ENCODE data around the gene GPSM1. TPM values are rescaled to one million over a fixed set of nuclear protein-coding genes. Genes with fewer than 3 reads are reported as not detected.
A peak's percentile ranks its signal among the peaks of the same experiment; 100 is the strongest.

GPSM1 gene
- total RNA-seq, 1 donor from 2014 or later, result 59.4 TPM

DNA sequence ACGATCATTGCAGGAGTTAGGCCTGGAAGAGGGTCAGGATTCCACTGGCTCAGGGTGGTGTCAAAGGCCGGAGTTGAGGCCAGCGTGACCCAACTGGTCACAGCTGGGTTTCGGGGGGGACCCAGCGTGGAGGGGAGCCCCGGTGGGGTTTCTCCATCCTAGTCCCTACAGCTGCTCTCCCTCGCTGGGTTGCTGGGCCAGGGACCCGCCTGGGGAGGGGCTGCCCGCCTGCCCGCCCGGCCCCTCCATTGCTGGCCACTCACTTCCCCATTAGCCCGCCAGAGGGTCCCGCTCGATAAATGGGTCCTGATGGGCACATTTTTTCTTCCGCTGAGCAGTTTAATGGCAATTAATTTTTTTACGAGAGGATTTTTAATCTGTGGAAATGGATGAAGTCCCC lies 32.3 kb upstream of the GPSM1 start:
- no peak for FAIRE-seq
- Histone ChIP-seq H3K79me2 (ENCODE audit: insufficient read depth, low read length) (no peaks in the 10 kb centered on the region), H3K4me1 (ENCODE audit: insufficient read depth, low read length) (no peaks in the 10 kb centered on the region), H3K27me3 (ENCODE audit: insufficient read depth, low read length) (peaks cover 8% of the 10 kb centered on the region), H4K20me1 (ENCODE audit: insufficient read depth, low read length) (no peaks in the 10 kb centered on the region), H3K9me3 (ENCODE audit: insufficient read depth, low read depth, low read length) (no peaks in the 10 kb centered on the region), H3K4me2 (ENCODE audit: low read length) (no peak overlapping the region), H3K9ac (ENCODE audit: low read length) (no peak overlapping the region), H3K36me3 (ENCODE audit: insufficient read depth, low read length) (no peaks in the 10 kb centered on the region), H3K4me3 (ENCODE audit: insufficient read depth, low read depth, low read length) (no peak overlapping the region), H2AFZ (ENCODE audit: low read depth, low read length) (no peak overlapping the region), H3K27ac (ENCODE audit: low read depth, low read length) (no peak overlapping the region)
- Mint-ChIP-seq H3K4me1 (ENCODE audit: low read depth, unreplicated experiment) (no peaks in the 10 kb centered on the region), H3K4me3 (ENCODE audit: unreplicated experiment) (no peak overlapping the region), H3K27me3 (ENCODE audit: low read depth, unreplicated experiment) (peaks cover 16% of the 10 kb centered on the region), H3K36me3 (ENCODE audit: low read depth, unreplicated experiment) (no peaks in the 10 kb centered on the region), H3K27ac (ENCODE audit: unreplicated experiment) (no peak overlapping the region), H3K9me3 (ENCODE audit: unreplicated experiment) (no peaks in the 10 kb centered on the region)
- TF ChIP-seq, protein P1, sequence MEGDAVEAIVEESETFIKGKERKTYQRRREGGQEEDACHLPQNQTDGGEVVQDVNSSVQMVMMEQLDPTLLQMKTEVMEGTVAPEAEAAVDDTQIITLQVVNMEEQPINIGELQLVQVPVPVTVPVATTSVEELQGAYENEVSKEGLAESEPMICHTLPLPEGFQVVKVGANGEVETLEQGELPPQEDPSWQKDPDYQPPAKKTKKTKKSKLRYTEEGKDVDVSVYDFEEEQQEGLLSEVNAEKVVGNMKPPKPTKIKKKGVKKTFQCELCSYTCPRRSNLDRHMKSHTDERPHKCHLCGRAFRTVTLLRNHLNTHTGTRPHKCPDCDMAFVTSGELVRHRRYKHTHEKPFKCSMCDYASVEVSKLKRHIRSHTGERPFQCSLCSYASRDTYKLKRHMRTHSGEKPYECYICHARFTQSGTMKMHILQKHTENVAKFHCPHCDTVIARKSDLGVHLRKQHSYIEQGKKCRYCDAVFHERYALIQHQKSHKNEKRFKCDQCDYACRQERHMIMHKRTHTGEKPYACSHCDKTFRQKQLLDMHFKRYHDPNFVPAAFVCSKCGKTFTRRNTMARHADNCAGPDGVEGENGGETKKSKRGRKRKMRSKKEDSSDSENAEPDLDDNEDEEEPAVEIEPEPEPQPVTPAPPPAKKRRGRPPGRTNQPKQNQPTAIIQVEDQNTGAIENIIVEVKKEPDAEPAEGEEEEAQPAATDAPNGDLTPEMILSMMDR (IDR thresholded peaks at IDR 0.05; ENCODE audit: insufficient read depth, low read depth, low read length), result no peak
- TF ChIP-seq EZH2 (IDR thresholded peaks at IDR 0.05; ENCODE audit: insufficient read depth, low read length), result no peak
- no peak for DNase-seq (ENCODE audit: low read depth)

DNA sequence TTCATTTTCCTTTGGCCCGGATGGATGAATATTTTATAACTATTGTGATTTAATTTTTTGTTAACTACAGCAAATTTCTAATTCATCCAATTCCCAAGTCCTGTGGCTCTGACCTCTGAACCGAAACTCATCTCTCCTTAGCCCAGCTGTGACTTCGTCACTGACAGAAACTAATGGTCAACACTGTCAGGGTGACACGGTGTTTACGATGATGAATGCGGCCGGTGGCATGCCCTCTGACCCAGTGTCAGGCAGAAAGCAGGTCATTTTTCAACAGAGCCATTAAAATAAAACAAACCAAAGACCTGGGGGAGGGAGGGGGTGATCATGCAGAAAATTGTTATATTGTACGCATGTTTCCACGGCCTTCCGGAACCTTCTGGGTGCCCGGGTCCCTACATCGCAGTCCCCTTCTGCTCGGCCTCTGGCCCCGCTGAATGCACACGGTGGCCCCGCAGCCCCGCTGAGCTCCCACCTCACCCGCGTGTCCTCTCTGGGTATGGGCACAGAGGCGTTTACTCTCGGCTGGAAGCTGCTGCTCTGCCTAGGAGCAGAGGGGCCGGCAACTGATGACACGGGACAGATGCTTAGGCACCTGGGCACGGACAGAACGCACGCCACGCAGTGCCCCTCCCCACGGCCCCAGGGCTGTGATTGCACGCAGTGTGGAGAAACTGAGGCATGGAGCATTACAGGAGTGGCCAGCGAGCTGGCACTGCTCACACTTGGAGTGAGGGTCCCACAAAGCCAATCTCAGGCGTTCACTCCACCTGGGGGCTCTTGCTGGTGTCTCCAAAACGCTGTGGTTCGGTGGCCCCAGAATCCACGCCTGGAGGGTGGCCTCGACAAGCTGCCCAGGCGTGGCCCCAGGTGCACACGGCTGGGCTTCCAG lies 31.6 kb upstream of the GPSM1 start:
- Histone ChIP-seq H3K79me2 (ENCODE audit: insufficient read depth, low read length) (no peaks in the 10 kb centered on the region), H3K4me2 (ENCODE audit: low read length) (no peak overlapping the region), H3K9ac (ENCODE audit: low read length) (no peak overlapping the region), H4K20me1 (ENCODE audit: insufficient read depth, low read length) (no peaks in the 10 kb centered on the region), H3K4me3 (ENCODE audit: insufficient read depth, low read depth, low read length) (no peak overlapping the region), H3K27me3 (ENCODE audit: insufficient read depth, low read length) (peaks cover 9% of the 10 kb centered on the region), H3K9me3 (ENCODE audit: insufficient read depth, low read depth, low read length) (no peaks in the 10 kb centered on the region), H2AFZ (ENCODE audit: low read depth, low read length) (no peak overlapping the region), H3K4me1 (ENCODE audit: insufficient read depth, low read length) (no peaks in the 10 kb centered on the region), H3K27ac (ENCODE audit: low read depth, low read length) (no peak overlapping the region), H3K36me3 (ENCODE audit: insufficient read depth, low read length) (no peaks in the 10 kb centered on the region)
- Mint-ChIP-seq H3K4me1 (ENCODE audit: low read depth, unreplicated experiment) (no peaks in the 10 kb centered on the region), H3K36me3 (ENCODE audit: low read depth, unreplicated experiment) (no peaks in the 10 kb centered on the region), H3K4me3 (ENCODE audit: unreplicated experiment) (no peak overlapping the region), H3K9me3 (ENCODE audit: unreplicated experiment) (no peaks in the 10 kb centered on the region), H3K27ac (ENCODE audit: unreplicated experiment) (no peak overlapping the region), H3K27me3 (ENCODE audit: low read depth, unreplicated experiment) (peaks cover 18% of the 10 kb centered on the region)
- no peak for FAIRE-seq
- DNase-seq (ENCODE audit: low read depth), result no peak
- TF ChIP-seq, protein P1 (IDR thresholded peaks at IDR 0.05; ENCODE audit: insufficient read depth, low read depth, low read length), result no peak
- TF ChIP-seq EZH2 (IDR thresholded peaks at IDR 0.05; ENCODE audit: insufficient read depth, low read length), result peak; percentile 22
